ENCODE measurements around the gene HERC3. TPM values are rescaled to one million over a fixed set of nuclear protein-coding genes. Genes with fewer than 3 reads are reported as not detected.

The HERC3 gene
- total RNA-seq, 1 donor from 2014 or later: 8.5 TPM

- DNase-seq (ENCODE audit: low read depth) (no peak), FAIRE-seq (no peak)
- no peaks in the 10 kb centered on the region for H3K79me2 ChIP-seq (ENCODE audit: insufficient read depth, low read length)
- H3K27me3 Mint-ChIP-seq (ENCODE audit: low read depth, unreplicated experiment): no peaks in the 10 kb centered on the region
- H3K36me3 Mint-ChIP-seq (ENCODE audit: low read depth, unreplicated experiment): no peaks in the 10 kb centered on the region
- H3K4me3 ChIP-seq (ENCODE audit: insufficient read depth, low read depth, low read length): no peak overlapping the region
- H2AFZ ChIP-seq (ENCODE audit: low read depth, low read length): no peak overlapping the region
- no peaks in the 10 kb centered on the region for H3K4me1 ChIP-seq (ENCODE audit: insufficient read depth, low read length)
- H3K4me1 Mint-ChIP-seq (ENCODE audit: low read depth, unreplicated experiment): peaks cover 5% of the 10 kb centered on the region
- no peaks in the 10 kb centered on the region for H4K20me1 ChIP-seq (ENCODE audit: insufficient read depth, low read length)
- H3K27ac Mint-ChIP-seq (ENCODE audit: unreplicated experiment): no peak overlapping the region
- peaks cover 6% of the 10 kb centered on the region for H3K9me3 Mint-ChIP-seq (ENCODE audit: unreplicated experiment)
- H3K9ac ChIP-seq (ENCODE audit: low read length): no peak overlapping the region
- no peak overlapping the region for H3K27ac ChIP-seq (ENCODE audit: low read depth, low read length)
- H3K4me2 ChIP-seq (ENCODE audit: low read length): no peak overlapping the region
- no peaks in the 10 kb centered on the region for H3K36me3 ChIP-seq (ENCODE audit: insufficient read depth, low read length)
- no peak for TF ChIP-seq CTCF (IDR thresholded peaks at IDR 0.05; ENCODE audit: insufficient read depth, low read depth, low read length)
- no peak for TF ChIP-seq EZH2 (IDR thresholded peaks at IDR 0.05; ENCODE audit: insufficient read depth, low read length)
- no peak overlapping the region for H3K4me3 Mint-ChIP-seq (ENCODE audit: unreplicated experiment)
- no peaks in the 10 kb centered on the region for H3K27me3 ChIP-seq (ENCODE audit: insufficient read depth, low read length)
- no peaks in the 10 kb centered on the region for H3K9me3 ChIP-seq (ENCODE audit: insufficient read depth, low read depth, low read length)
Observed at GRCh38 chr4:88584471-88584900, 7.8 kb upstream of the HERC3 start.

GRCh38 chr4:88585917-88586316 lies 6.4 kb upstream of the HERC3 start:
- no peak for TF ChIP-seq CTCF (IDR thresholded peaks at IDR 0.05; ENCODE audit: insufficient read depth, low read depth, low read length)
- TF ChIP-seq EZH2 (IDR thresholded peaks at IDR 0.05; ENCODE audit: insufficient read depth, low read length): no peak
- H3K27me3 Mint-ChIP-seq (ENCODE audit: low read depth, unreplicated experiment): peaks cover 6% of the 10 kb centered on the region
- H3K9me3 Mint-ChIP-seq (ENCODE audit: unreplicated experiment): peaks cover 6% of the 10 kb centered on the region
- H3K36me3 ChIP-seq (ENCODE audit: insufficient read depth, low read length): no peaks in the 10 kb centered on the region
- H3K9me3 ChIP-seq (ENCODE audit: insufficient read depth, low read depth, low read length): no peaks in the 10 kb centered on the region
- H3K27ac Mint-ChIP-seq (ENCODE audit: unreplicated experiment): no peak overlapping the region
- no peak overlapping the region for H3K4me2 ChIP-seq (ENCODE audit: low read length)
- H3K27ac ChIP-seq (ENCODE audit: low read depth, low read length): no peak overlapping the region
- no peaks in the 10 kb centered on the region for H3K27me3 ChIP-seq (ENCODE audit: insufficient read depth, low read length)
- no peak overlapping the region for H3K4me3 ChIP-seq (ENCODE audit: insufficient read depth, low read depth, low read length)
- H3K4me1 Mint-ChIP-seq (ENCODE audit: low read depth, unreplicated experiment): peaks cover 5% of the 10 kb centered on the region
- H3K4me1 ChIP-seq (ENCODE audit: insufficient read depth, low read length): no peaks in the 10 kb centered on the region
- no peak for FAIRE-seq
- no peak overlapping the region for H3K4me3 Mint-ChIP-seq (ENCODE audit: unreplicated experiment)
- H3K9ac ChIP-seq (ENCODE audit: low read length): no peak overlapping the region
- no peak overlapping the region for H2AFZ ChIP-seq (ENCODE audit: low read depth, low read length)
- H3K79me2 ChIP-seq (ENCODE audit: insufficient read depth, low read length): no peaks in the 10 kb centered on the region
- no peaks in the 10 kb centered on the region for H3K36me3 Mint-ChIP-seq (ENCODE audit: low read depth, unreplicated experiment)
- no peak for DNase-seq (ENCODE audit: low read depth)
- no peaks in the 10 kb centered on the region for H4K20me1 ChIP-seq (ENCODE audit: insufficient read depth, low read length)

GRCh38 chr4:88587306-88587705 lies 5.0 kb upstream of the HERC3 start:
- no peak overlapping the region for H3K4me3 ChIP-seq (ENCODE audit: insufficient read depth, low read depth, low read length)
- peaks cover 6% of the 10 kb centered on the region for H3K27me3 Mint-ChIP-seq (ENCODE audit: low read depth, unreplicated experiment)
- no peak overlapping the region for H2AFZ ChIP-seq (ENCODE audit: low read depth, low read length)
- H3K4me1 ChIP-seq (ENCODE audit: insufficient read depth, low read length): no peaks in the 10 kb centered on the region
- H3K4me1 Mint-ChIP-seq (ENCODE audit: low read depth, unreplicated experiment): peaks cover 5% of the 10 kb centered on the region
- DNase-seq (ENCODE audit: low read depth) (no peak), FAIRE-seq (no peak)
- H3K79me2 ChIP-seq (ENCODE audit: insufficient read depth, low read length): no peaks in the 10 kb centered on the region
- H3K27ac ChIP-seq (ENCODE audit: low read depth, low read length): no peak overlapping the region
- no peak overlapping the region for H3K9ac ChIP-seq (ENCODE audit: low read length)
- H3K4me3 Mint-ChIP-seq (ENCODE audit: unreplicated experiment): no peak overlapping the region
- no peaks in the 10 kb centered on the region for H3K36me3 Mint-ChIP-seq (ENCODE audit: low read depth, unreplicated experiment)
- peaks cover 5% of the 10 kb centered on the region for H3K9me3 Mint-ChIP-seq (ENCODE audit: unreplicated experiment)
- no peaks in the 10 kb centered on the region for H3K36me3 ChIP-seq (ENCODE audit: insufficient read depth, low read length)
- H3K27ac Mint-ChIP-seq (ENCODE audit: unreplicated experiment): no peak overlapping the region
- no peak for TF ChIP-seq CTCF (IDR thresholded peaks at IDR 0.05; ENCODE audit: insufficient read depth, low read depth, low read length)
- TF ChIP-seq EZH2 (IDR thresholded peaks at IDR 0.05; ENCODE audit: insufficient read depth, low read length): no peak
- no peaks in the 10 kb centered on the region for H4K20me1 ChIP-seq (ENCODE audit: insufficient read depth, low read length)
- H3K9me3 ChIP-seq (ENCODE audit: insufficient read depth, low read depth, low read length): no peaks in the 10 kb centered on the region
- no peaks in the 10 kb centered on the region for H3K27me3 ChIP-seq (ENCODE audit: insufficient read depth, low read length)
- no peak overlapping the region for H3K4me2 ChIP-seq (ENCODE audit: low read length)
